Measurements from ENCODE around the gene RAD51B.

The RAD51B gene

GRCh38 chr14:68320495-68320894 is 500.9 kb downstream of the RAD51B start:
- DNase-seq (ENCODE audit: low read depth): no peak
- TF ChIP-seq, protein P1, sequence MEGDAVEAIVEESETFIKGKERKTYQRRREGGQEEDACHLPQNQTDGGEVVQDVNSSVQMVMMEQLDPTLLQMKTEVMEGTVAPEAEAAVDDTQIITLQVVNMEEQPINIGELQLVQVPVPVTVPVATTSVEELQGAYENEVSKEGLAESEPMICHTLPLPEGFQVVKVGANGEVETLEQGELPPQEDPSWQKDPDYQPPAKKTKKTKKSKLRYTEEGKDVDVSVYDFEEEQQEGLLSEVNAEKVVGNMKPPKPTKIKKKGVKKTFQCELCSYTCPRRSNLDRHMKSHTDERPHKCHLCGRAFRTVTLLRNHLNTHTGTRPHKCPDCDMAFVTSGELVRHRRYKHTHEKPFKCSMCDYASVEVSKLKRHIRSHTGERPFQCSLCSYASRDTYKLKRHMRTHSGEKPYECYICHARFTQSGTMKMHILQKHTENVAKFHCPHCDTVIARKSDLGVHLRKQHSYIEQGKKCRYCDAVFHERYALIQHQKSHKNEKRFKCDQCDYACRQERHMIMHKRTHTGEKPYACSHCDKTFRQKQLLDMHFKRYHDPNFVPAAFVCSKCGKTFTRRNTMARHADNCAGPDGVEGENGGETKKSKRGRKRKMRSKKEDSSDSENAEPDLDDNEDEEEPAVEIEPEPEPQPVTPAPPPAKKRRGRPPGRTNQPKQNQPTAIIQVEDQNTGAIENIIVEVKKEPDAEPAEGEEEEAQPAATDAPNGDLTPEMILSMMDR (IDR thresholded peaks at IDR 0.05; ENCODE audit: low read depth, low read length, missing control alignments): no peak

GRCh38 chr14:68322940-68323620 is 503.5 kb downstream of the RAD51B start:
- no peak overlapping the region for H3K4me3 ChIP-seq (ENCODE audit: low read depth, low read length)
- DNase-seq (ENCODE audit: low read depth): no peak
- TF ChIP-seq, protein P1 (IDR thresholded peaks at IDR 0.05; ENCODE audit: low read depth, low read length, missing control alignments): no peak

More at GRCh38 chr14:68320495-68320894, 500.9 kb downstream of the RAD51B start:
- no peak overlapping the region for H3K4me3 ChIP-seq (ENCODE audit: low read depth, low read length)

DNA sequence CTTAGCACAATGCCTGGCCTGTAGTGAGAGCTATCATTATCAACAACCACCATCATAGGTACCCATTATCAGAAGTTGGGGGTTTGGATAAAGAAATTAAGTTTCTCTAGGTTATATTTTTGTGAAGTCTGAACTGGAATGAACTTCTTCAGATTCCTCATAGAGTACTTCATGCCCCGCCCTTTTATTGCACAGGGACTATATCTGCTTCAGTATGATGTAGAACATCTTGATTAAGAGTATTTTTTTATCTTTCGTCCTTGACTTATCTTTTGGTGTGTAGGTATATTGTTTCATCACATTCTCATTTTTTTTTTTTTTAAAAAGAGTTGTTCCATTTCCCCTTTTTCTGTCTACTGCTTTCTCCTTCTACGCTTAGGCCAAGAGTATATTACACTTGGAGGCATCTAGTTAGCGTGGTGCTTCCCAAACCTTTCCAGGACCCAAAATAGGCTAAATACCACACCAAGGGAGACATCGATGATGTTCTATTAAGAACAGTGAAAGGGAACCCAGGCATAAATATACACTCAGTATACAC is 505.8 kb downstream of the RAD51B start:
- DNase-seq (ENCODE audit: low read depth): no peak
- H3K4me3 ChIP-seq (ENCODE audit: low read depth, low read length): no peak overlapping the region
- TF ChIP-seq, protein P1 (IDR thresholded peaks at IDR 0.05; ENCODE audit: low read depth, low read length, missing control alignments): no peak

GRCh38 chr14:68327231-68327630 is 507.7 kb downstream of the RAD51B start:
- no peak overlapping the region for H3K4me3 ChIP-seq (ENCODE audit: low read depth, low read length)
- no peak for DNase-seq (ENCODE audit: low read depth)
- TF ChIP-seq, protein P1 (IDR thresholded peaks at IDR 0.05; ENCODE audit: low read depth, low read length, missing control alignments): no peak

DNA sequence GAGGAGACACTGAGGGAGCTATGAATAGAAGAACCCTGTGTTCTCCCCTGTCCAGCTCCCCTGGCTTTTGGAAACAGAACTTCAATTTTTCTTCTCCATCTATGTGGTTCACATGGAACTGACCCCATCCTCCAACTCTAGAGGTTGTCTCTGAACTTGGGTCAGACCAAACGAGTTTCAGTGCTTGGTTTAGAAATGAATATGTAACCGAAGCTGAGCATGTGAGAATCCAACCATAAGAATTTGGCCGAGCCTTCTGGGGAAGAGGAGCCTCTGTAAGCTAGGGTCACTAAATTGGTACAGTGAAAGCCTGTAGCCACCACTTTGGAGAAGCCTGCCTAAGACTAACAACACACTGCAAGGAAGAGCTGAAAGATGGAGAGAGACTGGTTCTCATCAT is 508.9 kb downstream of the RAD51B start:
- no peak overlapping the region for H3K4me3 ChIP-seq (ENCODE audit: low read depth, low read length)
- TF ChIP-seq, protein P1 (IDR thresholded peaks at IDR 0.05; ENCODE audit: low read depth, low read length, missing control alignments): no peak
- DNase-seq (ENCODE audit: low read depth): peak; percentile 68

DNA sequence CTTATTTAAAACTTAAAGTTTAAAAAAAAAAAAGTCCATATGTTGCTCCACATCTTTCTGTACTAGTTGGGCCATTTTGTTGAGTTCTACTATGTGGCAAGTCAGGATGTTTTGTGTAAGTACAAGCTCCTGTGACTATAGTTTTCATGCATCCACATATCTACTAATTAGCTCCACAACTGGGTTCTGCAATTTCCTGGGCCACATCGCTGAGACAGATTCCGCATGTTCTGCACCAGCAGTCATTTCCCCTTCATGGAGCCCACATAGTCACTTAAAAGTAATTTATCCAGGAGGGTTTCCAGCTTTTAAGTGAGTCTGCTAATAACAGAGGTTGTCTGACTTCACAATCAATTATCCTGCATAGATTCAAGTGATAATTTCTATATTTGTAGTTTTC is 511.8 kb downstream of the RAD51B start:
- DNase-seq (ENCODE audit: low read depth): no peak
- TF ChIP-seq, protein P1 (IDR thresholded peaks at IDR 0.05; ENCODE audit: low read depth, low read length, missing control alignments): no peak

GRCh38 chr14:68331991-68332390 is 512.4 kb downstream of the RAD51B start:
- TF ChIP-seq, protein P1 (IDR thresholded peaks at IDR 0.05; ENCODE audit: low read depth, low read length, missing control alignments): no peak
- H3K4me3 ChIP-seq (ENCODE audit: low read depth, low read length): no peak overlapping the region
- no peak for DNase-seq (ENCODE audit: low read depth)

More for the DNA sequence above, 511.8 kb downstream of the RAD51B start:
- H3K4me3 ChIP-seq (ENCODE audit: low read depth, low read length): no peak overlapping the region
